Stimulated activated CD4-positive, alpha-beta T cell treated with anti-CD3 and anti-CD28 coated beads, Interleukin-15, amount 100 ng/mL, for 1 hour (primary cell): ENCODE measurements around the gene ZBTB7C.

ENCODE experiments used
- DNase-seq, 2 donors: peaks; one replicate each; pipeline ENCODE4 v3.0.0-alpha.2; 2020; ENCODE audit warnings: low read depth in 1 of 2, low spot score in 1 of 2

ZBTB7C gene

DNA sequence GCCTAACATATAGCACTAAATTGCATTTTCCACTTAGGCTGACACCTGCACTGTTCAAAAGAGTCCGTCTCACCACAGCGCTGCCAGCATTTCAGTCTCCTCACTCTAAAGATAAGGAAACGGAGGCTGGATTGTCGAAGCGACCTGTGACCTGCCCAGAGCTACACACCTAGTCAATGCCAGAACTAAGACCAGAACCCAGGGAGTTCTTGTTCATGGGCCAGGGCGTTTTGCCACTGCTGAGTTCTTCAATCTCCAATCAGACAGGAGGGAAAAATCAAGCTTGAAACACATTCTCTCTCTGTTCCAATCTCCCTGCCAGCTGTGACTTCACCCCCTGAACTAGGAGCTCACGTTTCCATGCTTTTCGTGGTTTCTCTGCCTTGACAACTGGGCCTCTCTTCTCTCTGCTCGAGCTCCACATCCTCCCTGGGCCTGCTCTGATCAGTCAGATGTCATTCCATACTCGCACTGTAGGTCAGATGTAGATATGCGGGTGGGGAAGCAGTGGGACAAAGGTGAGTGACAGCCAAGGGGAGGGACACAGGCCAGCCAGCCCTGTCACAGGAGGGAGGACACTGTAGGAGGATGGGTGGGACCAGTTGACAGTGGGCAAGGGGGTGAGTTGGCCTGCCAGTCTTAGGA is 257.6 kb downstream of the ZBTB7C start:
- no peak for DNase-seq

DNA sequence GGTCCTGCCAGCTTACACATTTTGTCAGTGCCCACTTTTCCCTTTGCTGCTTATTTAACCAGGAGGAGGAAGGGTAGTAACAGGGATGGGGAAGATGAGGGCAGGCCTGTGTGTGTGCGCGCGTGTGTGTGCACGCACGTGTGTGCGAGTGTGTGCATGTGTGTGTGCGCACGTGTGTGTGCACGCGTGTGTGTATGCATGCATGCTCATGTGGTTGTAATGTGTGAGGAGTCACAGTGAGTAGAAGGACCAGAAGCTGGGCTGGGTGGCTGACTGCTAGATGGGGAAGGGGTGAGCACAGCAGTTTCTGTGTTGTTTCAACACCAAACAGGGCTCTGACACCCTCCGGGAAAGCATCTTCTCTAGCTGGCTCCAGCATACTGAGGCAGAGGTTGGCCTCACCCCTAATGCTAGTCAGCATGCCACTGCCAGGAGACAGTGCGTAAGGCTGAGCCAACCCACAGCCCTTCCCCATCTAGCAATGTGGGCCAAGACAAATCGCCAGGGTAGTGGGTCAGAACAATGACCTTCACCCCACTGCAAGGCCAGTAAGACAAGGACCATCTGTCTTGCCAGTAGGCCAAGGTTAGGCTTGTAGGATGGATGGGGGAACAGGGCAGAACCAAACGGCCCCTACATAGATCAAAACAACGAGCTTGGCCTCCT is 260.0 kb downstream of the ZBTB7C start:
- DNase-seq, result no peak

DNA sequence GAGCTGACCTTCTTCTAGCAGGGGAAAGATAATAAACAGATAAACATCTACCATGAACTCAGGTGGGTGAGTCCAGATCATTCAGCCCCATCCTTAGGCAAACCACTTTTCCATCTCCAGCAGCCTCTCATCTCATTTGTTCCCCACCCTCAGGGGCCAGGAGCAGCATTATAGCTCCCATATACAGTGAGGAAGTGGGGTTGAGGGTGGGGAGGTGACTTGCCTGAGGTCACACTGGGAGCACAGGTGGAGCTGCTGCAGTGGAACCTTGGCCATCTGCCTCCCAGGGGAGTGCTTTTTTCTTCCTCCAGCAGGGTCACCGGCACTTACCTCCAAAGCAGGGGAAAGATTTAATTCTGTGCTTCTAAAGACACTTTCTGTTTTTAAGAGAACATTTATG is 266.2 kb downstream of the ZBTB7C start:
- DNase-seq, result no peak

GRCh38 chr18:48142353-48142752 is 266.8 kb downstream of the ZBTB7C start:
- DNase-seq, result no peak

- no peak for DNase-seq
Measured at GRCh38 chr18:48140731-48141130, 268.5 kb downstream of the ZBTB7C start.

DNA sequence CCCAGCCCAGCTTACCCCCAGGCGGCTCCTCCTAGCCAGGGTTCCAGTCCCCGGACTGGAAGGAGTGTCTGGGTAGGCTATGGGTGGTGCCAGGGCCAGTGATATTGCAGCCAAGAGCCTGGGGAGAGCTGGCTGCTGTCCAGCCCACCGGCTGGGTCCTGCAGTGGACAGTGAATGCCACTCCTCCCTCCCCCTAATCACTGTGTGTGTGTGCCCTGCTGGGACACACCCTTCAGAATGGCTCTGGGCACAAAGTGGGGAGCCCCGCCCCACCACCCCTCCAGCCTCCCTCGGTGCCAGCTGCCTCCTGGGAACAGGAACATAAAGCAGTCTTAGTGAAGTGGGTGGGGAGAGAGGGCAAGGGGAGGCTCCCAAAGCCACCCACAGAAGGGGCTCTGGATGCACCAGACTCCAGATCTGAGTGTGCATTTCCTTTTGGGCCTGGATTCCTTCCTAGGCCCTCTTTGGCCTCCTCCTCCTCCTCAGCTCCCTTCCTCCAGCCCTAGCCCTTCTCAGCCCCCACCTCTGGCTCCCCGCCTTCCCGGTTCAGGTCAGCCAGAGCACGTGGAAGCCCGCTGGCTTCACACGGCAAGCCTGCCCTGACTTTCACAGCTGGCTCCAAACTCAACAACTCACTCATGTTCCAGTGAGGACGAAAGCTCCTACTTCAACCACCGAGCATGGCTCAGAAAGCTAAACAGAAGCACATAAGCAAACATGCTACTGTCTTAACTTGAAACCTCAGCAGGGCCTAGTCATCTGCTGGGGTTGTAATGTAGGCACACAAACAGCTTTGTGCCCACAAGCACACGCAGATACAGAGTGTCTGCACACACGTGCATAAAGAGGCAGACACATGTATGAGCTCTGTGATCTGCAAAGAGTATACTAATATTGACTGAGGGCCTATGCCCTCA is 269.5 kb downstream of the ZBTB7C start:
- no peak for DNase-seq

DNA sequence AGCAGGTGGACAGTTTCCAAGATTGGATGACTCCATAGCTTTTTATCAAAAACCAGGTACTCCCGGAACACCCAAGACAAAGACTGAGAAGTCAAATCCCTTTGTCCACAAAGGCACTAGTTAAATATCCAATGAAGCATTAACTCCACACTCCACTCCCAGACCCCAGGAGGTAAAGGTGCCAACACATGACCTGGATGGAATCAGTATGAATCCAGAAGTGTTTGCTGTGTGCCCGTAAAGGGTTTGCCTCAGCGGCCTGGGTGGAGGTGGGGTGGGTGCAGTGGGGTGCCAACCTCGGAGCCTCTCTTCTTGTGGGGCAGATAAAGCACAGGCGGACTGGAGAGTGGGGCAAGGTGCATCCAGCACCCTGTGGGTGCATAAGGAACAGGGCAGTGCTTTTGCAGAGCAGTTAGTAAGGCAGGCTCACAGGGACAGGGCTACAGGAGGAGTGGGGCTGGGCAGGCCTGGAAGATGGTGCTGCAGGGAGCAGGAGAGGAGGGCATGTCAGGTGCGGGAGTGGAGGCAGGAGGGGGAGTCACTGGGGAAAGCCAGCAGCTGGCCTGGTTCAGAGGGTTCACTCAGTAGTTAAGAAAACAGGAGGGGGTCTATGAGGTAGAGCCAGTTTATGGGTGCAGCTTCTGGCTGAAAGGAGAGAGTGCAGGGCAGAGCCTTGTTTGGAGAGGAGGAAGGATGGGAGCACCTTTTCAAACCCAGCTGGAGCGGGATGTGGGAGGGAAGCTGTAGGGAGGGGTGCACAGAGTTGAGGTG is 270.3 kb downstream of the ZBTB7C start:
- DNase-seq, result no peak

- DNase-seq, result no peak
Measured at GRCh38 chr18:48138210-48138609, 271.0 kb downstream of the ZBTB7C start.

- no peak for DNase-seq
Measured at GRCh38 chr18:48137374-48138081, 271.7 kb downstream of the ZBTB7C start.

- no peak for DNase-seq
Measured at GRCh38 chr18:48136827-48137373, 272.3 kb downstream of the ZBTB7C start.

DNA sequence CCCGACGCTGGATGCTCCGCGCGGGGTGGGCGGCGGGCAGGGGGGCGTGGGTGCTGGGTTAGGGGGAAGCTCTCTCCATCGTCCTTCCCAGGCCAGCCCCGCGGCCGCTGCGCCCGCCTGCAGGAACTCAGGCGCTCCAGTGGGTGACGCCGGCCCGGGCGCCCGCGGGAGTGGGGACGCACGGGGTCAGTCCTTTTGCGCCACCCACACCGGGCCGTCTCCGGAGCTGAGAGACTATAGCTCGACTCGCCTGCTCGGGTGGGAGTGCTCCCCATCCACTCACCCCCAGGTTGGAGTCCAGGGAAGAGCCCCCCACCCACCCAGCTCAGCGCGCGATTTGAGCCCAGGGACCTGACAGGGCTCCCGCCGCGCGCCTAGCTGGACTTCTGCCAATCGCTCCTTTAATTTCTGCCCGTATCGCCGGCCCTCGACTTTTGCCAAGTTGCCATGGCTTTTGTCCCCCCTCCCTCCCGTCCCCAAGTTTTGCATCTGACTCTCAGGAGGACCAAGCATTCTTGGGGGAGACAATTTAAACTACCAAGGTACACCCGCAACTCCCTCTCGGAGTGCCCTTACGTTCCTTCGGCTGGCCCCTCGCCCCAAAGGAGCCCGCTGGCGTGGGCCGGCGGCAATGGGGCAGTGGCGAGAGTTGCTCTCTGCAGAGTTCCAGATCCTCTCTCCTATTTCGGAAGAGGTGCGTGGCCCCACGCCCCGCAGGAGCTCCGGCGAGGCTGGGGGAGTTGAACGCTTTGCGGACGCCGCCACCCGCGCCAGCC is 272.9 kb downstream of the ZBTB7C start:
- DNase-seq, result no peak

- DNase-seq, result no peak
Measured at GRCh38 chr18:48135436-48135966, 273.7 kb downstream of the ZBTB7C start.

- DNase-seq, result no peak
Measured at GRCh38 chr18:48134609-48135008, 274.6 kb downstream of the ZBTB7C start.

GRCh38 chr18:48133671-48134251 is 275.4 kb downstream of the ZBTB7C start:
- DNase-seq, result no peak

GRCh38 chr18:48132797-48133655 is 276.2 kb downstream of the ZBTB7C start:
- no peak for DNase-seq

- DNase-seq, result no peak
Measured at GRCh38 chr18:48131042-48131441, 278.1 kb downstream of the ZBTB7C start.

- DNase-seq, result no peak
Measured at GRCh38 chr18:48129621-48130082, 279.5 kb downstream of the ZBTB7C start.

GRCh38 chr18:48127606-48128005 is 281.6 kb downstream of the ZBTB7C start:
- DNase-seq, result no peak
